ENCODE measurements around the gene ZNF593.

DNA sequence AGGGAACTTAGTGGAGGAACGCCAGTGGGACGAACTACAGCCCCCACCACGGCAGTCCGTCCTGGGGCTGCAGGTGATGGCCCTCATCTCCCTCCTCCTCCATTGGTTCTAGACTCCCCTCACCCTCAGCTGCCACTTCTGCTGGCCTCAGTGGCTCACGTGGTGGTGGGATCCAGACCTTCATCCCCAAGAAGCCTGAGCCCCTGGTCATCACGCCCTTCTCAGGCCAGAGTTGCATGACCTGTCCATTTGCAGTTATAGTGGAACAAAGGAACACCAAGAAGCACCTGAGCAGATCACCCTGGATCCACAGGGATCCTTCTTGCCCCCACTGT, 23.8 kb upstream of the ZNF593 start:
- TF ChIP-seq, protein P1, sequence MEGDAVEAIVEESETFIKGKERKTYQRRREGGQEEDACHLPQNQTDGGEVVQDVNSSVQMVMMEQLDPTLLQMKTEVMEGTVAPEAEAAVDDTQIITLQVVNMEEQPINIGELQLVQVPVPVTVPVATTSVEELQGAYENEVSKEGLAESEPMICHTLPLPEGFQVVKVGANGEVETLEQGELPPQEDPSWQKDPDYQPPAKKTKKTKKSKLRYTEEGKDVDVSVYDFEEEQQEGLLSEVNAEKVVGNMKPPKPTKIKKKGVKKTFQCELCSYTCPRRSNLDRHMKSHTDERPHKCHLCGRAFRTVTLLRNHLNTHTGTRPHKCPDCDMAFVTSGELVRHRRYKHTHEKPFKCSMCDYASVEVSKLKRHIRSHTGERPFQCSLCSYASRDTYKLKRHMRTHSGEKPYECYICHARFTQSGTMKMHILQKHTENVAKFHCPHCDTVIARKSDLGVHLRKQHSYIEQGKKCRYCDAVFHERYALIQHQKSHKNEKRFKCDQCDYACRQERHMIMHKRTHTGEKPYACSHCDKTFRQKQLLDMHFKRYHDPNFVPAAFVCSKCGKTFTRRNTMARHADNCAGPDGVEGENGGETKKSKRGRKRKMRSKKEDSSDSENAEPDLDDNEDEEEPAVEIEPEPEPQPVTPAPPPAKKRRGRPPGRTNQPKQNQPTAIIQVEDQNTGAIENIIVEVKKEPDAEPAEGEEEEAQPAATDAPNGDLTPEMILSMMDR (IDR thresholded peaks at IDR 0.05), result no peak
- no peak for TF ChIP-seq POLR2A (IDR thresholded peaks at IDR 0.05)
- no peak for TF ChIP-seq EP300 (IDR thresholded peaks at IDR 0.05; ENCODE audit: low read depth)
- no peak for TF ChIP-seq POLR2AphosphoS5 (IDR thresholded peaks at IDR 0.05)

All from transverse colon (tissue), 4 donors.